ENCODE data around the gene CBX3.

DNA sequence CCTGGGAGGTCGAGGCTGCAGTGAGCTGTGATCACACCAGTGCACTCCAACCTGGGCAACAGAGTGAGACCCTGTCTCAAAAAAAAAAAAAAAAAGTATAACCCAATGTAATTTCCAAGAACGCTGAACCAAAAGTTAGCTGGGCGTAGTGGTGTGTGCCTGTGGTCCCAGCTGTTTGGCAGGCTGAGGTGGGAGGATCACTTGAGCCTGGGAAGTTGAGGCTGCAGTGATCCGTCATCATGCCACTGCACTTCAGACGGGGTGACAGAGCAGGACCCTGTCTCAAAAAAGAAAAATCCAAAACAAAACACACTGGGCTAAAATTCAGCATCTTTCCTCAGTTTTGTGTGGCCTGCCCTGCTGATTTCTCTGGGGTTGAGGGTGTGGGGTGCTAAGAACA lies 22.1 kb upstream of the CBX3 start:
- TF ChIP-seq, protein P1, sequence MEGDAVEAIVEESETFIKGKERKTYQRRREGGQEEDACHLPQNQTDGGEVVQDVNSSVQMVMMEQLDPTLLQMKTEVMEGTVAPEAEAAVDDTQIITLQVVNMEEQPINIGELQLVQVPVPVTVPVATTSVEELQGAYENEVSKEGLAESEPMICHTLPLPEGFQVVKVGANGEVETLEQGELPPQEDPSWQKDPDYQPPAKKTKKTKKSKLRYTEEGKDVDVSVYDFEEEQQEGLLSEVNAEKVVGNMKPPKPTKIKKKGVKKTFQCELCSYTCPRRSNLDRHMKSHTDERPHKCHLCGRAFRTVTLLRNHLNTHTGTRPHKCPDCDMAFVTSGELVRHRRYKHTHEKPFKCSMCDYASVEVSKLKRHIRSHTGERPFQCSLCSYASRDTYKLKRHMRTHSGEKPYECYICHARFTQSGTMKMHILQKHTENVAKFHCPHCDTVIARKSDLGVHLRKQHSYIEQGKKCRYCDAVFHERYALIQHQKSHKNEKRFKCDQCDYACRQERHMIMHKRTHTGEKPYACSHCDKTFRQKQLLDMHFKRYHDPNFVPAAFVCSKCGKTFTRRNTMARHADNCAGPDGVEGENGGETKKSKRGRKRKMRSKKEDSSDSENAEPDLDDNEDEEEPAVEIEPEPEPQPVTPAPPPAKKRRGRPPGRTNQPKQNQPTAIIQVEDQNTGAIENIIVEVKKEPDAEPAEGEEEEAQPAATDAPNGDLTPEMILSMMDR (IDR thresholded peaks at IDR 0.05), result no peak
- no peak for TF ChIP-seq EZH2 (IDR thresholded peaks at IDR 0.05)

Data from neural progenitor cell (in vitro differentiated cells).